HEK293 (cell line): ENCODE measurements around the gene EVC2.

ENCODE experiments used
- CTCF ChIA-PET: fragments of 350-600 bp; formaldehyde crosslinking; extraction: SDS; loops from one replicate; lab custom pipeline; 2021; ENCODE audit warnings: antibody characterized with exemption; lab: Yijun Ruan, JAX
- POLR2A ChIA-PET: fragments of 300-600 bp; formaldehyde crosslinking; extraction: SDS; loops from one replicate; lab custom pipeline; 2020; ENCODE audit warnings: antibody characterized with exemption, inconsistent platforms; lab: Yijun Ruan, JAX
- H3K27ac ChIP-seq: fragments of 200-500 bp; sonication (Bioruptor generic); 2 replicates; pipeline ENCODE4 v1.5.1; 2014; ENCODE audit warnings: low read depth, low read length, control low read depth, inconsistent platforms; ENCODE audit errors: extremely low read depth
- H3K36me3 ChIP-seq, 2 experiments: fragments of 200-500 bp in 1 of 2; sonication (Bioruptor generic) in 1 of 2; 1 replicate in 1 of 2; 2 replicates in 1 of 2; pipeline ENCODE4 v1.5.1; 2014 to 2017; ENCODE audit warnings: inconsistent platforms in 2 of 2, low read length in 2 of 2; ENCODE audit not compliant: control insufficient read depth in 2 of 2, insufficient read depth in 1 of 2
- H3K4me1 ChIP-seq: fragments of 200-500 bp; sonication (Bioruptor generic); 2 replicates; pipeline ENCODE4 v1.5.1; 2014; ENCODE audit warnings: mild to moderate bottlenecking, low read length, inconsistent platforms; ENCODE audit not compliant: control insufficient read depth, insufficient read depth
- H3K4me3 ChIP-seq: 2 replicates; pipeline ENCODE4 v1.5.1; 2011; ENCODE audit warnings: low read depth, mild to moderate bottlenecking, control low read depth, low read length, moderate library complexity
- H3K9me3 ChIP-seq: fragments of 200-500 bp; sonication (Bioruptor generic); 2 replicates; pipeline ENCODE4 v1.5.1; 2014; ENCODE audit warnings: low read depth, low read length, inconsistent platforms; ENCODE audit not compliant: control insufficient read depth, insufficient read depth
- BCL11A ChIP-seq: fragments of 450-650 bp; formaldehyde crosslinking; IDR thresholded peaks from 2 replicates; pipeline ENCODE4 v1.5.1; 2016; ENCODE audit warnings: low read depth, missing biosample characterization, missing genetic modification characterization
- GLIS1 ChIP-seq: fragments of 450-650 bp; formaldehyde crosslinking; IDR thresholded peaks from 2 replicates; pipeline ENCODE4 v1.5.1; 2016; ENCODE audit warnings: missing biosample characterization, missing genetic modification characterization
- HOXD13 ChIP-seq: sonication (generic); formaldehyde crosslinking; IDR thresholded peaks from 2 replicates; pipeline ENCODE4 v1.8.0; 2022; ENCODE audit warnings: missing genetic modification reagents, borderline replicate concordance
- PRDM1 ChIP-seq: fragments of 450-650 bp; formaldehyde crosslinking; IDR thresholded peaks from 2 replicates; pipeline ENCODE4; 2016; ENCODE audit warnings: missing biosample characterization, missing genetic modification characterization
- YY2 ChIP-seq: fragments of 450-650 bp; formaldehyde crosslinking; IDR thresholded peaks from 2 replicates; pipeline ENCODE4 v1.5.1; 2016; ENCODE audit warnings: missing biosample characterization, missing genetic modification characterization
- ZBTB17 ChIP-seq: fragments of 450-650 bp; formaldehyde crosslinking; IDR thresholded peaks from 2 replicates; pipeline ENCODE4 v1.5.1; 2016; ENCODE audit warnings: missing biosample characterization, missing genetic modification characterization
- ZBTB48 ChIP-seq: fragments of 450-650 bp; formaldehyde crosslinking; IDR thresholded peaks from 2 replicates; pipeline ENCODE4 v1.5.1; 2016; ENCODE audit warnings: missing biosample characterization, missing genetic modification characterization
- ZBTB7A ChIP-seq: fragments of 450-650 bp; formaldehyde crosslinking; IDR thresholded peaks from 2 replicates; pipeline ENCODE4 v1.5.1; 2016; ENCODE audit warnings: low read depth, missing biosample characterization, missing genetic modification characterization
- ZNF132 ChIP-seq: fragments of 450-650 bp; formaldehyde crosslinking; IDR thresholded peaks from 2 replicates; pipeline ENCODE4 v1.5.1; 2017; ENCODE audit warnings: missing biosample characterization, missing genetic modification characterization, borderline replicate concordance
- ZNF138 ChIP-seq: fragments of 450-650 bp; formaldehyde crosslinking; IDR thresholded peaks from 2 replicates; pipeline ENCODE4 v1.5.1; 2016; ENCODE audit warnings: missing biosample characterization, missing genetic modification characterization, borderline replicate concordance
- ZNF155 ChIP-seq: fragments of 450-650 bp; formaldehyde crosslinking; IDR thresholded peaks from 2 replicates; pipeline ENCODE4 v1.5.1; 2016; ENCODE audit warnings: missing biosample characterization, missing genetic modification characterization
- ZNF16 ChIP-seq: fragments of 450-650 bp; formaldehyde crosslinking; IDR thresholded peaks from 2 replicates; pipeline ENCODE4 v1.5.1; 2016; ENCODE audit warnings: low read depth, missing biosample characterization, missing genetic modification characterization
- ZNF174 ChIP-seq: fragments of 450-650 bp; formaldehyde crosslinking; IDR thresholded peaks from 2 replicates; pipeline ENCODE4 v1.5.0; 2017; ENCODE audit warnings: missing biosample characterization, mild to moderate bottlenecking, missing genetic modification characterization
- ZNF221 ChIP-seq: fragments of 450-650 bp; formaldehyde crosslinking; IDR thresholded peaks from 2 replicates; pipeline ENCODE4 v1.5.1; 2017; ENCODE audit warnings: missing biosample characterization, missing genetic modification characterization, borderline replicate concordance
- ZNF239 ChIP-seq: fragments of 450-650 bp; formaldehyde crosslinking; IDR thresholded peaks from 2 replicates; pipeline ENCODE4 v1.5.1; 2016; ENCODE audit warnings: missing biosample characterization, missing genetic modification characterization
- ZNF350 ChIP-seq: fragments of 450-650 bp; formaldehyde crosslinking; IDR thresholded peaks from 2 replicates; pipeline ENCODE4 v1.5.0; 2017; ENCODE audit warnings: missing biosample characterization, mild to moderate bottlenecking, missing genetic modification characterization
- ZNF404 ChIP-seq: fragments of 450-650 bp; formaldehyde crosslinking; IDR thresholded peaks from 2 replicates; pipeline ENCODE4 v1.5.1; 2017; ENCODE audit warnings: missing biosample characterization, missing genetic modification characterization
- ZNF510 ChIP-seq: fragments of 450-650 bp; formaldehyde crosslinking; IDR thresholded peaks from 2 replicates; pipeline ENCODE4 v1.5.1; 2018; ENCODE audit warnings: mild to moderate bottlenecking, missing genetic modification characterization, missing biosample characterization; ENCODE audit not compliant: insufficient replicate concordance
- ZNF521 ChIP-seq: fragments of 450-650 bp; formaldehyde crosslinking; IDR thresholded peaks from 2 replicates; pipeline ENCODE4 v1.5.1; 2017; ENCODE audit warnings: missing biosample characterization, mild to moderate bottlenecking, missing genetic modification characterization
- ZNF571 ChIP-seq: fragments of 450-650 bp; formaldehyde crosslinking; IDR thresholded peaks from 2 replicates; pipeline ENCODE4 v1.5.0; 2017; ENCODE audit warnings: missing biosample characterization, missing genetic modification characterization
- ZNF585B ChIP-seq: fragments of 450-650 bp; formaldehyde crosslinking; IDR thresholded peaks from 2 replicates; pipeline ENCODE4 v1.5.1; 2016; ENCODE audit warnings: missing biosample characterization, missing genetic modification characterization
- ZNF621 ChIP-seq: fragments of 450-650 bp; formaldehyde crosslinking; IDR thresholded peaks from 2 replicates; pipeline ENCODE4 v1.5.1; 2017; ENCODE audit warnings: missing biosample characterization, missing genetic modification characterization
- ZNF76 ChIP-seq: fragments of 450-650 bp; formaldehyde crosslinking; IDR thresholded peaks from 2 replicates; pipeline ENCODE4; 2016; ENCODE audit warnings: low read depth, missing biosample characterization, missing genetic modification characterization, borderline replicate concordance
- TF ChIP-seq, protein P1 (sequence below): sonication (generic); formaldehyde crosslinking; IDR thresholded peaks from 2 replicates; pipeline ENCODE4 v1.8.1; 2022; ENCODE audit warnings: mild to moderate bottlenecking, moderate library complexity, missing genetic modification reagents

Gene EVC2

DNA sequence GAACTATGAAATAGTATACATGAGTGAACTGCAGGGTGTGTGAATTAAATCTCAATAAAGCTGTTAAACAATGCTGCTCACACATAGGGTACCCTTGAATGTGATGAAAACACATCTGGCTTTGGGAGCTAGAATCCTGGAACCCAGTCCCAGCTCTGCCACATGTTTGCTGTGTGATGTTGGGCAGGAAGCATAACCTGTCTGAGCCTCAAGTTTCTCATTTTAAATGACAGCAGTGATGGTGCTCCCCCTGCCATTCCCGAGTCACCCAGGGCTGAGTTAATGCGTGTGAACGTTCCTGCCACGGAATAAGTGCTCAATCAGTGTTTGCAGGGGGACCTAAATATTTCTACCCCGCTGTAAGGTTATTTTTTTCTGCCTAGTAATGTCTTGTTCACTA is 13.6 kb upstream of the EVC2 start:
- POLR2A ChIA-PET: no interaction called here
- no peaks in the 10 kb centered on the region for H3K4me1 ChIP-seq
- H3K36me3 ChIP-seq: peaks cover 0 to 62% of the 10 kb centered on the region in 2 experiments; a peak in 2 of 3 replicates
- no peak overlapping the region for H3K27ac ChIP-seq
- TF ChIP-seq HOXD13: no peak
- no peak for TF ChIP-seq ZNF350 (tag by site-specific recombination)
- TF ChIP-seq ZNF138 (tag by site-specific recombination): no peak
- TF ChIP-seq ZNF76 (tag by site-specific recombination): no peak
- TF ChIP-seq ZNF621 (tag by site-specific recombination): no peak
- TF ChIP-seq ZNF521: no peak
- H3K9me3 ChIP-seq: no peaks in the 10 kb centered on the region
- H3K4me3 ChIP-seq: no peak overlapping the region
- CTCF ChIA-PET: no interaction called here

DNA sequence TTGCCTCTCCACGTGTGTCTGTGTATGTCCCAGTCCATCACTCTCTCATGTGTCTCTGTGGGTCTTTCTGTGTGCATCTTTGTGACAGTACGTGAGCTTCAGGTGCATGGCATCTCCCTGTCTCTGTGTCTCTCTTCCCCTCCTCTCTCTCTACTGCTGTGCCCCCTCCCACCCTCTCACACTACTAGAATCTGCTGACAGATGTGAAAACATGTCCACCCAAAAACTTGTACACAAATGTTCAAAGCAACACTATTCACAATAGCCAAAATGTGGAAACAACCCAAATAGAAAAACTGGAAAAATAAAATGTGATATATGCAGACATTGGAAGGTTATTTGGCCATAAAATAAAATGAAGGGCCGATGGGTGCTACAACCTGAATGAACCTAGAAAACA is 12.6 kb upstream of the EVC2 start:
- Histone ChIP-seq H3K4me3 (no peak overlapping the region), H3K9me3 (no peaks in the 10 kb centered on the region), H3K4me1 (no peaks in the 10 kb centered on the region), H3K27ac (no peak overlapping the region), H3K36me3 (peaks cover 0 to 59% of the 10 kb centered on the region in 2 experiments; a peak in 2 of 3 replicates)
- ChIA-PET POLR2A (no interaction called here), CTCF (no interaction called here)
- TF ChIP-seq ZNF174 (tag by site-specific recombination): no peak
- no peak for TF ChIP-seq GLIS1
- no peak for TF ChIP-seq BCL11A (tag by site-specific recombination)
- TF ChIP-seq ZNF571 (tag by site-specific recombination): no peak
- TF ChIP-seq, protein P1, sequence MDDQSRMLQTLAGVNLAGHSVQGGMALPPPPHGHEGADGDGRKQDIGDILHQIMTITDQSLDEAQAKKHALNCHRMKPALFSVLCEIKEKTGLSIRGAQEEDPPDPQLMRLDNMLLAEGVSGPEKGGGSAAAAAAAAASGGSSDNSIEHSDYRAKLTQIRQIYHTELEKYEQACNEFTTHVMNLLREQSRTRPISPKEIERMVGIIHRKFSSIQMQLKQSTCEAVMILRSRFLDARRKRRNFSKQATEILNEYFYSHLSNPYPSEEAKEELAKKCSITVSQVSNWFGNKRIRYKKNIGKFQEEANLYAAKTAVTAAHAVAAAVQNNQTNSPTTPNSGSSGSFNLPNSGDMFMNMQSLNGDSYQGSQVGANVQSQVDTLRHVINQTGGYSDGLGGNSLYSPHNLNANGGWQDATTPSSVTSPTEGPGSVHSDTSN (CRISPR knock-in tag): no peak
- no peak for TF ChIP-seq ZNF239 (tag by site-specific recombination)
- no peak for TF ChIP-seq ZBTB17 (tag by site-specific recombination)
- TF ChIP-seq ZBTB48 (tag by site-specific recombination): no peak
- TF ChIP-seq ZNF510 (tag by site-specific recombination): no peak
- no peak for TF ChIP-seq ZNF155 (tag by site-specific recombination)
- TF ChIP-seq PRDM1: no peak
- TF ChIP-seq ZNF221 (tag by site-specific recombination): no peak
- no peak for TF ChIP-seq ZNF585B (tag by site-specific recombination)
- TF ChIP-seq ZNF132 (tag by site-specific recombination): no peak
- no peak for TF ChIP-seq ZNF404 (tag by site-specific recombination)
- no peak for TF ChIP-seq ZNF16 (tag by site-specific recombination)
- no peak for TF ChIP-seq ZBTB7A (tag by site-specific recombination)
- no peak for TF ChIP-seq ZNF76 (tag by site-specific recombination)

DNA sequence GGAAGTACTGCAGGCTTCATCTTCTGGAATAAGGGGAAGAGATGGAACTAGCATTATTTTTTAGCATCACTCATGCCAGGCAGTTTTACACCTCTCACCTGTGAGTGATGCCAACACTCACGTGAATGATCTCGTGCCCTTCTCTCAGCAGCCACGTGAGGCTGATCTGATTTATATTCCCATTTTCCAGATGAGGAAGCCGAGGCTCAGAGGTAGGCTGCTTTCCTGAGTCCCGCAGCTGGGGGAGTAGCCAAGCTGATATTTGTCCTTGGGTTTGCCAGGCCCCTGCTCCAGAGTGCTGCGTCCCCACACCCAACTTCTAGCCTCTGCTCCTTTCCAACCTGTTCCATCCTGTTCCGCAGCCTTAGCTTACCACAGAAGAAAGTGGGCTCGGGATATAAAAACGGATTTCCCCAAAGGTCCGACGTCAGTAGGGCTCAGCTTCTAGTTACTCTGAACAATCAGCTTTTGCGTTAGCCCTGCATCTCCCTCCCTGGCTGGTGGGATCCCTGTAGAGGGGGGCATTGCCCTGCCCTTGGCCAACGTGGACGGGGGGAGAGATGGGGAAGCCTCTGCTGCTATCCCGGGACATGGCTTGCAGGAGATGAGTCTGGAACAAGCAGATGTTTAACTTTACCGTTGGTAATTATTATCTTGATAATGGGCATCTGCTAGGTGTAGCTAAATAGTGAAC is 11.9 kb upstream of the EVC2 start:
- POLR2A ChIA-PET: no interaction called here
- CTCF ChIA-PET: no interaction called here
- Histone ChIP-seq H3K4me3 (no peak overlapping the region), H3K4me1 (no peaks in the 10 kb centered on the region), H3K9me3 (no peaks in the 10 kb centered on the region), H3K27ac (no peak overlapping the region), H3K36me3 (peaks cover 0 to 56% of the 10 kb centered on the region in 2 experiments; a peak in 2 of 3 replicates)
- no peak for TF ChIP-seq YY2
- TF ChIP-seq, all 188 proteins: peak for 0
